SK-N-SH (cell line): ENCODE results near the gene ELAPOR1. TPM values are rescaled to one million over a fixed set of nuclear protein-coding genes. Genes with fewer than 3 reads are reported as not detected.

Source experiments
- CTCF ChIA-PET: fragments of 300-600, 350-600 bp; formaldehyde crosslinking; extraction: SDS; loops from one replicate; lab custom pipeline; 2021; lab: Yijun Ruan, JAX
- POLR2A ChIA-PET: fragments of 350-600 bp; sonication (Branson Sonifier 250); formaldehyde crosslinking; extraction: SDS; loops from one replicate; lab custom pipeline; 2020; ENCODE audit warnings: antibody characterized with exemption, inconsistent platforms; lab: Yijun Ruan, JAX
- DNase-seq: peaks from one replicate; pipeline ENCODE4 v3.0.0; 2012
- H2AFZ ChIP-seq: fragments of 200-600 bp; sonication (generic); 2 replicates; pipeline ENCODE4 v1.8.1; 2016; ENCODE audit warnings: antibody characterized with exemption, mild to moderate bottlenecking, low read depth
- H3F3A ChIP-seq: fragments of 200-600 bp; sonication (generic); replicated peaks from 2 replicates; pipeline ENCODE3; 2016; ENCODE audit warnings: antibody characterized with exemption, mild to moderate bottlenecking; ENCODE audit not compliant: insufficient read depth
- H3K27ac ChIP-seq, 2 experiments: fragments of 200-500 bp in 1 of 2; fragments of 200-600 bp in 1 of 2; sonication (Bioruptor generic) in 1 of 2; sonication (generic), shearing (Covaris generic) in 1 of 2; 2 replicates each; pipeline versions ENCODE4 v1.5.1 to v1.6.1; 2014 to 2016; ENCODE audit warnings: low read depth in 2 of 2, inconsistent platforms in 1 of 2, low read length in 1 of 2, mild to moderate bottlenecking in 1 of 2, mixed read lengths in 1 of 2
- H3K27me3 ChIP-seq: fragments of 200-600 bp; sonication (generic), shearing (Covaris generic); 2 replicates; pipeline ENCODE4 v1.6.1; 2016; ENCODE audit warnings: mixed run types; ENCODE audit not compliant: insufficient read depth
- H3K36me3 ChIP-seq, 2 experiments: fragments of 200-500 bp in 1 of 2; fragments of 200-600 bp in 1 of 2; sonication (Bioruptor generic) in 1 of 2; sonication (generic) in 1 of 2; replicated peaks in 1 of 2; 2 replicates each; pipeline versions ENCODE3 to v1.5.1; 2014 to 2016; ENCODE audit warnings: low read length in 1 of 2, mild to moderate bottlenecking in 1 of 2; ENCODE audit not compliant: insufficient read depth in 2 of 2, control insufficient read depth in 1 of 2
- H3K4me1 ChIP-seq, 2 experiments: fragments of 200-500 bp in 1 of 2; fragments of 200-600 bp in 1 of 2; sonication (Bioruptor generic) in 1 of 2; sonication (generic), shearing (Covaris generic) in 1 of 2; 2 replicates each; pipeline versions ENCODE4 v1.5.1 to v1.6.1; 2014 to 2016; ENCODE audit warnings: low read depth in 1 of 2, low read length in 1 of 2, mixed run types in 1 of 2; ENCODE audit not compliant: insufficient read depth in 2 of 2, control insufficient read depth in 1 of 2
- H3K4me2 ChIP-seq: fragments of 200-600 bp; sonication (generic), shearing (Covaris generic); 2 replicates; pipeline ENCODE4 v1.6.1; 2017; ENCODE audit warnings: mixed run types
- H3K4me3 ChIP-seq, 2 experiments: fragments of 200-500 bp in 1 of 2; fragments of 200-600 bp in 1 of 2; sonication (Bioruptor generic) in 1 of 2; sonication (generic), shearing (Covaris generic) in 1 of 2; 2 replicates each; pipeline versions ENCODE4 v1.5.1 to v1.8.1; 2014 to 2016; ENCODE audit warnings: low read depth in 2 of 2, inconsistent platforms in 1 of 2, low read length in 1 of 2, mild to moderate bottlenecking in 1 of 2, mixed read lengths in 1 of 2, moderate library complexity in 1 of 2
- H3K79me2 ChIP-seq: fragments of 200-600 bp; sonication (generic); 2 replicates; pipeline ENCODE4 v1.8.1; 2017; ENCODE audit warnings: mild to moderate bottlenecking; ENCODE audit not compliant: insufficient read depth
- H3K9ac ChIP-seq: fragments of 200-600 bp; sonication (generic); 2 replicates; pipeline ENCODE4 v1.6.1; 2017; ENCODE audit warnings: mixed run types
- H3K9me2 ChIP-seq: fragments of 200-600 bp; sonication (generic); 2 replicates; pipeline ENCODE4 v1.6.1; 2017; ENCODE audit warnings: mixed run types
- H3K9me3 ChIP-seq: fragments of 200-600 bp; sonication (generic); 2 replicates; pipeline ENCODE4 v1.6.1; 2017; ENCODE audit warnings: mixed run types, mild to moderate bottlenecking, moderate library complexity
- H4K20me1 ChIP-seq: fragments of 200-600 bp; sonication (generic); 2 replicates; pipeline ENCODE4 v1.6.1; 2017; ENCODE audit warnings: mild to moderate bottlenecking, mixed run types; ENCODE audit not compliant: insufficient read depth
- ELF1 ChIP-seq: IDR thresholded peaks from 2 replicates; pipeline ENCODE4 v1.4.0; 2012
- NRF1 ChIP-seq: IDR thresholded peaks from 2 replicates; pipeline ENCODE4 v1.6.1; 2012; ENCODE audit warnings: low read depth, mild to moderate bottlenecking, low read length
- SIN3A ChIP-seq: IDR thresholded peaks from 2 replicates; pipeline ENCODE4 v1.6.1; 2012; ENCODE audit warnings: low read depth, mild to moderate bottlenecking, low read length, moderate library complexity, borderline replicate concordance
- TCF12 ChIP-seq: IDR thresholded peaks from 2 replicates; pipeline ENCODE4 v1.4.0; 2012
- TEAD4 ChIP-seq: IDR thresholded peaks from 2 replicates; pipeline ENCODE4 v1.4.0; 2012; ENCODE audit warnings: mild to moderate bottlenecking, borderline replicate concordance; ENCODE audit not compliant: insufficient read depth
- WGBS: methylation state at CpG from one replicate; pipeline ENCODE4 v1.1.6; 2017; ENCODE audit warnings: low lambda C conversion rate; 5-methylcytosine and 5-hydroxymethylcytosine counted together
- polyA plus RNA-seq, 3 experiments: library from polyadenylated mRNA; depleted of rRNA; stranded (reverse); fragments of >200 nt; gene quantifications; 2 replicates each; pipeline ENCODE4 v1.2.3, GENCODE V29; 2012
- TF ChIP-seq, protein P1 (sequence below): IDR thresholded peaks from 2 replicates; pipeline ENCODE4 v1.6.1; 2012; ENCODE audit warnings: mild to moderate bottlenecking, low read depth, low read length, moderate library complexity
- TF ChIP-seq, protein P2 (sequence below): fragments of 200-600 bp; sonication (generic); IDR thresholded peaks from 2 replicates; pipeline ENCODE4 v1.6.1; 2017; ENCODE audit warnings: antibody characterized with exemption, mild to moderate bottlenecking, moderate library complexity
- TF ChIP-seq, protein P3 (sequence below): IDR thresholded peaks from 2 replicates; pipeline ENCODE4; 2012

ELAPOR1 gene
- polyA plus RNA-seq, 1 of the 3 experiments (the other 2 are of a cell fraction): 1.2 TPM

DNA sequence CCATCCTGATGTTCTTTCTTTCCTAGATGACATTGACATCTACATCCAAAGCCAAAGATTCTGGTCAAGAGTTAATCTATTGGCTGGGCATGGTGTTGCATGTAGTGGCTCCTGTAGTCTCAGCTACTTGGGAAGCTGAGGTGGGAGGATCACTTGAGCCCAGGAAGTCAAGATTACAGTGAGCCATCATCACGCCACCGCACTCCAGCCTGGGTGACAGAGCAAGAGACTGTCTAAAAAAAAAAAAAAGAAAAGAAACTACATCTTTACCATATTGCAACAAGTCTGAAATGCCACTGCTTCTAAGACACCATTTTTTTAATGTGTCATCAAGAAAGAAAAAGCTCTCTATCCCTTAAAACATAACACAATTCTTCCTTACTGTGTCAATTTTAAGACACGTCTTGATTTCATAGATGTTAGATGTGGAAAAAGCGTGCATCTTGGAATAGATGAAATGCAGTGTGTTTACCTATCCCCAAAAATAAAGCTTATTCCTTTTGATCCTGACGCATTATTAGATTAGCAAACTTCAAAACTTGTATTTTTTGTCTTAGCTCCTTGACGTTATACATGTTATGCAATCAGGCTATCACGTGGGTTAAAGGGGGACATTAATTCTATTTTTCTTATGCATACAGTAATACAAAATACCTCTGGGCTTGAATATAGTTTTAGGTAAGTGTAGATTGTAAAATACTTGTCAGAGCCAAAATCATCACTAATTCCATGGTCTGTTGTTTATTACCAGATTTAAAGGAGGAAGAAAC is 46.3 kb downstream of the ELAPOR1 start:
- TF ChIP-seq, protein P1, sequence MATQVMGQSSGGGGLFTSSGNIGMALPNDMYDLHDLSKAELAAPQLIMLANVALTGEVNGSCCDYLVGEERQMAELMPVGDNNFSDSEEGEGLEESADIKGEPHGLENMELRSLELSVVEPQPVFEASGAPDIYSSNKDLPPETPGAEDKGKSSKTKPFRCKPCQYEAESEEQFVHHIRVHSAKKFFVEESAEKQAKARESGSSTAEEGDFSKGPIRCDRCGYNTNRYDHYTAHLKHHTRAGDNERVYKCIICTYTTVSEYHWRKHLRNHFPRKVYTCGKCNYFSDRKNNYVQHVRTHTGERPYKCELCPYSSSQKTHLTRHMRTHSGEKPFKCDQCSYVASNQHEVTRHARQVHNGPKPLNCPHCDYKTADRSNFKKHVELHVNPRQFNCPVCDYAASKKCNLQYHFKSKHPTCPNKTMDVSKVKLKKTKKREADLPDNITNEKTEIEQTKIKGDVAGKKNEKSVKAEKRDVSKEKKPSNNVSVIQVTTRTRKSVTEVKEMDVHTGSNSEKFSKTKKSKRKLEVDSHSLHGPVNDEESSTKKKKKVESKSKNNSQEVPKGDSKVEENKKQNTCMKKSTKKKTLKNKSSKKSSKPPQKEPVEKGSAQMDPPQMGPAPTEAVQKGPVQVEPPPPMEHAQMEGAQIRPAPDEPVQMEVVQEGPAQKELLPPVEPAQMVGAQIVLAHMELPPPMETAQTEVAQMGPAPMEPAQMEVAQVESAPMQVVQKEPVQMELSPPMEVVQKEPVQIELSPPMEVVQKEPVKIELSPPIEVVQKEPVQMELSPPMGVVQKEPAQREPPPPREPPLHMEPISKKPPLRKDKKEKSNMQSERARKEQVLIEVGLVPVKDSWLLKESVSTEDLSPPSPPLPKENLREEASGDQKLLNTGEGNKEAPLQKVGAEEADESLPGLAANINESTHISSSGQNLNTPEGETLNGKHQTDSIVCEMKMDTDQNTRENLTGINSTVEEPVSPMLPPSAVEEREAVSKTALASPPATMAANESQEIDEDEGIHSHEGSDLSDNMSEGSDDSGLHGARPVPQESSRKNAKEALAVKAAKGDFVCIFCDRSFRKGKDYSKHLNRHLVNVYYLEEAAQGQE: no peak
- TF ChIP-seq, protein P2, sequence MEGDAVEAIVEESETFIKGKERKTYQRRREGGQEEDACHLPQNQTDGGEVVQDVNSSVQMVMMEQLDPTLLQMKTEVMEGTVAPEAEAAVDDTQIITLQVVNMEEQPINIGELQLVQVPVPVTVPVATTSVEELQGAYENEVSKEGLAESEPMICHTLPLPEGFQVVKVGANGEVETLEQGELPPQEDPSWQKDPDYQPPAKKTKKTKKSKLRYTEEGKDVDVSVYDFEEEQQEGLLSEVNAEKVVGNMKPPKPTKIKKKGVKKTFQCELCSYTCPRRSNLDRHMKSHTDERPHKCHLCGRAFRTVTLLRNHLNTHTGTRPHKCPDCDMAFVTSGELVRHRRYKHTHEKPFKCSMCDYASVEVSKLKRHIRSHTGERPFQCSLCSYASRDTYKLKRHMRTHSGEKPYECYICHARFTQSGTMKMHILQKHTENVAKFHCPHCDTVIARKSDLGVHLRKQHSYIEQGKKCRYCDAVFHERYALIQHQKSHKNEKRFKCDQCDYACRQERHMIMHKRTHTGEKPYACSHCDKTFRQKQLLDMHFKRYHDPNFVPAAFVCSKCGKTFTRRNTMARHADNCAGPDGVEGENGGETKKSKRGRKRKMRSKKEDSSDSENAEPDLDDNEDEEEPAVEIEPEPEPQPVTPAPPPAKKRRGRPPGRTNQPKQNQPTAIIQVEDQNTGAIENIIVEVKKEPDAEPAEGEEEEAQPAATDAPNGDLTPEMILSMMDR: no peak
- TF ChIP-seq TEAD4 (no peak), ELF1 (no peak), SIN3A (no peak), NRF1 (no peak)
- H3K27ac ChIP-seq: no peak overlapping the region
- no peaks in the 10 kb centered on the region for H3K9me3 ChIP-seq
- no peaks in the 10 kb centered on the region for H4K20me1 ChIP-seq
- ChIA-PET CTCF (interaction anchor here (0.6 kb wide), 1 partner anchor 47 kb away, joined by 3 read pairs; a partner anchor contains a TSS), POLR2A (no interaction called here)
- H2AFZ ChIP-seq: no peak overlapping the region
- H3K36me3 ChIP-seq: no peaks in the 10 kb centered on the region
- H3K9me2 ChIP-seq: no peaks in the 10 kb centered on the region
- H3F3A ChIP-seq: peaks cover 9% of the 10 kb centered on the region
- no peak for DNase-seq
- H3K4me1 ChIP-seq: no peaks in the 10 kb centered on the region; a peak in 1 of 4 replicates
- H3K9ac ChIP-seq: no peak overlapping the region
- H3K4me3 ChIP-seq: no peak overlapping the region
- WGBS: 93% methylated on average over 7 of the region's 7 CpGs
- no peak overlapping the region for H3K4me2 ChIP-seq
- H3K27me3 ChIP-seq: no peaks in the 10 kb centered on the region
- no peaks in the 10 kb centered on the region for H3K79me2 ChIP-seq

DNA sequence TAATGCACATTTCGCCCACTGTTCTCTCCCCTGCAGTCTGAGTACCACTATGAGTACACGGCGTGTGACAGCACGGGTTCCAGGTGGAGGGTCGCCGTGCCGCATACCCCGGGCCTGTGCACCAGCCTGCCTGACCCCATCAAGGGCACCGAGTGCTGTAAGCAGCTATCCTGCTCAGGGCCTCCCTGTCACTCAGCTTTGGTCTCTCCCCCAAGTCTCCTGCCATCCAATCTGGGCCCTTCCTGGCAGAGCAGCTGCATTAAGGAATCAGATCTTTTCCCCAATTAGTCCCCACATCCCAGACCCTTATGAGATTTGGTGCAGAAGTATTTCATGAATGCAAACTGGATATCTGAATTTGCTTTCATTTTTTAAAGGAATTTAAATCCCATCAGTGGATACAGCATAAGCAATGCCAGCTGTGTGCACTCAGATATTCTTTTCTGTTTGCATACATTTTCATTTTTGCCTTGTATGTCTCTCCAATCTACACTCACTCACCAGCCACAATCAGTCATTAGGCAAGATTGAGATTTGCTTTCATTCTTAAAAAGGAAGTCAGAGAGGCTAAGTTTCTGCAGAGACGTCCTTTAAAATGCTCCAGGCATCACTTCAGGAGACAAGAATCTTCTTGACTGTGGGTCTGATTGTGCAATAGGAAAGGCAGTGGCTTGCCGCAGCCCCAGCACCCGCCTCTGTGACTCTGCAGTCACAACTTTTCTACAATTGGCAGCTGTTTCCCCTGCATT is 48.1 kb downstream of the ELAPOR1 start:
- Histone ChIP-seq H3K4me2 (peak overlapping the region; percentile 66; the same call in 1 of the 2 replicates), H3K4me1 (no peaks in the 10 kb centered on the region; a peak in 1 of 4 replicates), H3K9me3 (no peaks in the 10 kb centered on the region), H3K9me2 (no peaks in the 10 kb centered on the region), H3K9ac (no peak overlapping the region), H3K27me3 (no peaks in the 10 kb centered on the region), H3K36me3 (no peaks in the 10 kb centered on the region), H4K20me1 (no peaks in the 10 kb centered on the region), H3K4me3 (no peak overlapping the region; a peak in 2 of 4 replicates), H3K79me2 (no peaks in the 10 kb centered on the region), H2AFZ (peak overlapping the region; percentile 86), H3F3A (peaks cover 9% of the 10 kb centered on the region), H3K27ac (peak overlapping the region in 1 of 2 experiments; percentile 27; a peak in 1 of 4 replicates)
- ChIA-PET POLR2A (no interaction called here), CTCF (interaction anchor here (1.3 kb wide), 1 partner anchor 10 kb away, joined by 3 read pairs; no protein-coding TSS in a partner anchor)
- DNase-seq: no peak
- no peak for TF ChIP-seq TEAD4
- TF ChIP-seq, protein P3, sequence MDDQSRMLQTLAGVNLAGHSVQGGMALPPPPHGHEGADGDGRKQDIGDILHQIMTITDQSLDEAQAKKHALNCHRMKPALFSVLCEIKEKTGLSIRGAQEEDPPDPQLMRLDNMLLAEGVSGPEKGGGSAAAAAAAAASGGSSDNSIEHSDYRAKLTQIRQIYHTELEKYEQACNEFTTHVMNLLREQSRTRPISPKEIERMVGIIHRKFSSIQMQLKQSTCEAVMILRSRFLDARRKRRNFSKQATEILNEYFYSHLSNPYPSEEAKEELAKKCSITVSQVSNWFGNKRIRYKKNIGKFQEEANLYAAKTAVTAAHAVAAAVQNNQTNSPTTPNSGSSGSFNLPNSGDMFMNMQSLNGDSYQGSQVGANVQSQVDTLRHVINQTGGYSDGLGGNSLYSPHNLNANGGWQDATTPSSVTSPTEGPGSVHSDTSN: peak; percentile 45
- no peak for TF ChIP-seq TCF12
- TF ChIP-seq, all 33 proteins: peak for 1
- 55% methylated on average over 5 of the region's 12 CpGs for WGBS
